Effector memory CD8-positive, alpha-beta T cell (primary cell): ENCODE data around the gene PXK.
A peak's percentile ranks its signal among the peaks of the same experiment; 100 is the strongest.
"Not testable (repeated sequence)": the region's sequence is repeated elsewhere in the genome, so short reads cannot be mapped to it uniquely, and the experiment has no call there.

Experiments used
- ATAC-seq: fragments of 150-1000 bp; cut with Tn5 transposase; replicated peaks from 2 replicates; pipeline ENCODE4 v1.10.0; 2021; ENCODE audit warnings: mild to moderate bottlenecking, moderate library complexity
- DNase-seq, 3 experiments: peaks; one replicate each; pipeline ENCODE4 v3.0.0; 2021
- H3K27ac Mint-ChIP-seq, 2 donors: one replicate each; pipeline ENCODE4 v1.8.0; 2022; ENCODE audit warnings: mild to moderate bottlenecking in 2 of 2, mixed read lengths in 2 of 2, moderate library complexity in 2 of 2
- H3K27me3 Mint-ChIP-seq, 2 donors: one replicate each; pipeline ENCODE4 v1.8.0; 2022; ENCODE audit warnings: mixed read lengths in 2 of 2
- H3K36me3 Mint-ChIP-seq: one replicate; pipeline ENCODE4 v1.8.0; 2022; ENCODE audit warnings: mild to moderate bottlenecking, moderate library complexity, mixed read lengths; ENCODE audit not compliant: insufficient read depth
- H3K4me1 Mint-ChIP-seq, 2 donors: one replicate each; pipeline ENCODE4 v1.8.0; 2022; ENCODE audit warnings: low read depth in 2 of 2, mixed read lengths in 2 of 2
- H3K4me3 Mint-ChIP-seq, 2 donors: one replicate each; pipeline ENCODE4 v1.8.0; 2022; ENCODE audit warnings: mild to moderate bottlenecking in 2 of 2, mixed read lengths in 2 of 2, moderate library complexity in 2 of 2
- H3K9me3 Mint-ChIP-seq, 2 donors: one replicate each; pipeline ENCODE4 v1.8.0; 2022; ENCODE audit warnings: mixed read lengths in 2 of 2
- total RNA-seq, 9 experiments: gene quantifications; one replicate each; lab custom pipeline; 2026; lab: John Stamatoyannopoulos, UW

The PXK gene
- 28.7 to 99.4 (median 65.3) reads per million in 9 experiments for total RNA-seq

GRCh38 chr3:58332575-58333188 is at the start of gene PXK:
Gene PXK (plus strand): TSS chr3:58332892. CDS start chr3:58332989, 97 bp downstream.
- DNase-seq (peak; percentile 68 to 81 (median 77)), ATAC-seq (peak; percentile 95)
- peaks cover 29 to 32% of the 10 kb centered on the region in 2 donors for H3K4me1 Mint-ChIP-seq
- H3K27me3 Mint-ChIP-seq: no peaks in the 10 kb centered on the region
- H3K36me3 Mint-ChIP-seq: peaks cover 4% of the 10 kb centered on the region
- H3K27ac Mint-ChIP-seq: peak within 1 kb of the TSS; percentile 87 to 90
- H3K9me3 Mint-ChIP-seq: no peaks in the 10 kb centered on the region
- peak within 1 kb of the TSS; percentile 94 to 98 for H3K4me3 Mint-ChIP-seq

GRCh38 chr3:58285334-58285733 is 47.4 kb upstream of the PXK start:
- ATAC-seq (no peak), DNase-seq (no peak)
- peak overlapping the region in 1 of 2 donors; percentile 36 for H3K27ac Mint-ChIP-seq
- no peaks in the 10 kb centered on the region for H3K4me1 Mint-ChIP-seq
- H3K9me3 Mint-ChIP-seq: no peaks in the 10 kb centered on the region
- peaks cover 13% of the 10 kb centered on the region for H3K36me3 Mint-ChIP-seq
- no peak overlapping the region for H3K4me3 Mint-ChIP-seq
- no peaks in the 10 kb centered on the region for H3K27me3 Mint-ChIP-seq

DNA sequence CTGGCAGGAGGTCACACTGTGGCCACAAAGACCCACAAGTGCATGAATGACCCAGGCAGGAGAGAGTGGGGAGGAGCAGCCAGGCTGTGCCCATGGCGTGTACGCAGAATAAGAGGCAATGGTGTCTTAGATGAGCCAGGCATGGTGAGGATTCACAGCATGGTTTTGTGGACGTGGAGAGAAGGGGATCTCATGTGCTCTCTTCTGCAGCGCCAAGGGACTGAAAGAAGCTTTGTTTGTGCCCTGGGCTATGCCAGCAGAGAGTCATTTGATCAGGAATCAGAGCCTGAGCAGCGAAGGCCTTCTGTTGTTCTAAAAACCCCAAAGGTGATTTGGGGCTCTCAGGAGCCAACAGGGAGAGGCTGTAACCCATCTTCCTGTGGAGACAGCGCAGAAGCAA is 45.3 kb upstream of the PXK start:
- Mint-ChIP-seq H3K9me3 (no peaks in the 10 kb centered on the region), H3K27me3 (no peaks in the 10 kb centered on the region), H3K4me3 (no peak overlapping the region), H3K36me3 (peaks cover 13% of the 10 kb centered on the region), H3K4me1 (no peaks in the 10 kb centered on the region), H3K27ac (no peak overlapping the region)
- no peak for DNase-seq
- no peak for ATAC-seq

DNA sequence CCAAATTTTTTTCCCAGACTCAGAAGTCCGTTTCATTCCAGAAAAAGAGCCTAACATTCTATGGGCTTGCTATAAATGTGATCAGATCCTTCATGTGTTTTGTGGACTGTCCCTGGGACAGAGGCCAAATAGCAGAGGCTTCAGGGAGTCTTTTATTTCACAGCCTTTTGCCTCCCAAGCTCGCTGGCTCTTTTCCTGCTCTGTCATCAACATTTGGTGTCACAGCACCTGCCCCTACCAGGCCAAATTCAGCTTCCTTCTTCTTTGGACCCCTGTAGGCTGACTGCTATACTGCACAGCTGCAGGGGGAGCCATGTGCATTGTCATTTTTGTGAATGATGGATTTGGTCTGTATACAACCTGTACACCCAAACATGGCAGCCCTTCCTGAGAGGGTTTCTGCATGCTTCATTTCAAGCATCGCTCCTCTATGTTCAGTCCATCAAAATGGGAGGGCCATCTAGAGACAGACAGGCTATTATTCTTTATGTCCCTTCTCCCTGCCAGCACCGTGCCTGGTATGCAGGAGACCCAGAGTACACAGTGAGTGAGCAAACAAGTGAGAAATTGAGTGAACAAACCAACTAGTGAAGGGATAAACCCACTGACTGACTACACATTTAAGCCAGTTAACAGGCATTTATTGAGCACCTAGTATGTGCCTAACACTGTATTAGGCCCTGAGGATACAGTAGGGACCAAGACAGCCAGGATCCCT is 44.5 kb upstream of the PXK start:
- DNase-seq (no peak), ATAC-seq (no peak)
- Mint-ChIP-seq H3K4me1 (no peaks in the 10 kb centered on the region), H3K27me3 (no peaks in the 10 kb centered on the region), H3K4me3 (no peak overlapping the region), H3K36me3 (peaks cover 15% of the 10 kb centered on the region), H3K27ac (no peak overlapping the region), H3K9me3 (no peaks in the 10 kb centered on the region)

- not testable (repeated sequence) for H3K27me3 Mint-ChIP-seq, H3K27ac Mint-ChIP-seq, DNase-seq, ATAC-seq, H3K4me3 Mint-ChIP-seq, H3K9me3 Mint-ChIP-seq, H3K4me1 Mint-ChIP-seq
- H3K36me3 Mint-ChIP-seq: peaks cover 15% of the 10 kb centered on the region
Observed at GRCh38 chr3:58288964-58289613, 43.6 kb upstream of the PXK start.

DNA sequence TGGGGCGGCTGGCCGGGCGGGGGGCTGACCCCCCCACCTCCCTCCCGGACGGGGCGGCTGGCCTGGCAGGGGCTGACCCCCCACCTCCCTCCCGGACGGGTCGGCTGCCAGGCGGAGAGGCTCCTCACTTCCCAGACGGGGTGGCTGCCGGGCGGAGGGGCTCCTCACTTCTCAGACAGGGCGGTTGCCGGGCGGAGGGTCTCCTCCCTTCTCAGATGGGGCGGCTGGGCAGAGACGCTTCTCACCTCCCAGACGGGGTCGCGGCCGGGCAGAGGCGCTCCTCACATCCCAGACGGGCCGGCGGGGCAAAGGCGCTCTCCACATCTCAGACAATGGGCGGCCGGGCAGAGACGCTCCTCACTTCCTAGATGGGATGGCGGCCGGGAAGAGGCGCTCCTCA is 42.2 kb upstream of the PXK start:
- H3K4me3 Mint-ChIP-seq, ATAC-seq: not testable (repeated sequence)

GRCh38 chr3:58291671-58292338 is 40.9 kb upstream of the PXK start:
- H3K27me3 Mint-ChIP-seq: no peaks in the 10 kb centered on the region
- no peaks in the 10 kb centered on the region for H3K4me1 Mint-ChIP-seq
- no peaks in the 10 kb centered on the region for H3K9me3 Mint-ChIP-seq
- H3K27ac Mint-ChIP-seq: peak overlapping the region in 1 of 2 donors; percentile 0
- no peak overlapping the region for H3K4me3 Mint-ChIP-seq
- no peak for ATAC-seq
- H3K36me3 Mint-ChIP-seq: peaks cover 2% of the 10 kb centered on the region
- DNase-seq: no peak

More for the DNA sequence above, 42.2 kb upstream of the PXK start:
- H3K4me1 Mint-ChIP-seq, H3K9me3 Mint-ChIP-seq, H3K27ac Mint-ChIP-seq, DNase-seq, H3K27me3 Mint-ChIP-seq: not testable (repeated sequence)
- H3K36me3 Mint-ChIP-seq: peaks cover 12% of the 10 kb centered on the region

DNA sequence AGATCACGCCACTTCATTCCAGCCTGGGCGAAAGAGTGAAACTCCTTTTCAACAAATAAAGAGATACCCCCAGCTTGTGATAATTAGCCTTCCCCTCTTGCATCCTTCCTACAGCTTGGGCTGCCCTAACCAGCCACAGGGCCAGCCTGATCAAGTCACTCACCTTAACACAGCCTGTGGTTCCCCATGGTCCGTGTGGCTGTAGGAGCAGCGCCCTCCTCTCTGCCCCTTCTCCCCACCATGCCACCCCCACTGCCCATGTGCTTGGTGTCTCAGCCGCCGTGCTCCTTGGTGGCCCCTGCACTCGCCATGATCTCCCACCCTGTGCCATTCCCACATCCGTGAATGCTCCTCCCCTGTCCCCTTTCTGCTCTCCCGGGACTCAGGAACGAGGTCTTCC is 39.8 kb upstream of the PXK start:
- Mint-ChIP-seq H3K27ac (no peak overlapping the region), H3K4me3 (no peak overlapping the region), H3K36me3 (peaks cover 2% of the 10 kb centered on the region), H3K27me3 (peaks cover 0 to 2% of the 10 kb centered on the region in 2 donors), H3K9me3 (no peaks in the 10 kb centered on the region), H3K4me1 (no peaks in the 10 kb centered on the region)
- ATAC-seq: no peak
- DNase-seq: no peak

DNA sequence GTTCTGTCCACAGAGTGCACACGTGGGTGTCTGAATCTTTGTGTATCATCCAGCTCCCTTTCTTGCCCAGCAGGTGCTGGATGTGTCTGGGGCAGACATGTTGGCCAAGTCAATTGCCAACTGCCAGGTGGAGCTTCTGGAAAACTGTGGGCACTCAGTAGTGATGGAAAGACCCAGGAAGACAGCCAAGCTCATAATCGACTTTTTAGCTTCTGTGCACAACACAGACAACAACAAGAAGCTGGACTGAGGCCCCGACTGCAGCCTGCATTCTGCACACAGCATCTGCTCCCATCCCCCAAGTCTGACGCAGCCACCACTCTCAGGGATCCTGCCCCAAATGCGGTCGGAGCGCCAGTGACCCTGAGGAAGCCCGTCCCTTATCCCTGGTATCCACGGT is 39.2 kb upstream of the PXK start:
- Mint-ChIP-seq H3K4me1 (no peaks in the 10 kb centered on the region), H3K36me3 (peaks cover 2% of the 10 kb centered on the region), H3K9me3 (no peaks in the 10 kb centered on the region), H3K27ac (no peak overlapping the region), H3K4me3 (no peak overlapping the region), H3K27me3 (peaks cover 0 to 8% of the 10 kb centered on the region in 2 donors)
- ATAC-seq (no peak), DNase-seq (no peak)

GRCh38 chr3:58296269-58296668 is 36.4 kb upstream of the PXK start:
- no peaks in the 10 kb centered on the region for H3K4me1 Mint-ChIP-seq
- H3K27me3 Mint-ChIP-seq: peaks cover 6 to 36% of the 10 kb centered on the region in 2 donors
- DNase-seq: no peak
- no peak overlapping the region for H3K27ac Mint-ChIP-seq
- no peaks in the 10 kb centered on the region for H3K9me3 Mint-ChIP-seq
- H3K36me3 Mint-ChIP-seq: peaks cover 2% of the 10 kb centered on the region
- ATAC-seq: no peak
- no peak overlapping the region for H3K4me3 Mint-ChIP-seq

DNA sequence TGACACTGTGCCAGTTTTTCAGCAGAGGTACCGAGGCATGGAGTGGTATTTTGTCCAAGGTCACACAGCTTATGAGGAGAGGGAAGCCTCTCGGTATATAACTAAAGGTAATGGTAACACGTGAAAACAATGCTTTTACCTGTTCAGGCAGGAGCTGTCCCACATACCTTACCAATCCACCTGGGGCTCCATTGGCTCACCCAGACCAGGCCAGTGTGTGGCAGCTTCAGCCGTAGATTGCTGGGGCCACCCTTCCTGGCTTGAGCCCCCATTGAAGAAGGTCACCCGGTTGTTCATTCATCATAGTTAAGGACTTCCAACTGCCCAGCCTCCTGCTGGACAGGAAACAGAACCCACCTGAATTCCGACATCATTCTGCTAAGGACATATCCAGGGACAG is 35.8 kb upstream of the PXK start:
- Mint-ChIP-seq H3K4me1 (no peaks in the 10 kb centered on the region), H3K36me3 (peaks cover 2% of the 10 kb centered on the region), H3K27ac (no peak overlapping the region), H3K4me3 (no peak overlapping the region), H3K9me3 (no peaks in the 10 kb centered on the region), H3K27me3 (peaks cover 10 to 41% of the 10 kb centered on the region in 2 donors)
- no peak for ATAC-seq
- DNase-seq: no peak

DNA sequence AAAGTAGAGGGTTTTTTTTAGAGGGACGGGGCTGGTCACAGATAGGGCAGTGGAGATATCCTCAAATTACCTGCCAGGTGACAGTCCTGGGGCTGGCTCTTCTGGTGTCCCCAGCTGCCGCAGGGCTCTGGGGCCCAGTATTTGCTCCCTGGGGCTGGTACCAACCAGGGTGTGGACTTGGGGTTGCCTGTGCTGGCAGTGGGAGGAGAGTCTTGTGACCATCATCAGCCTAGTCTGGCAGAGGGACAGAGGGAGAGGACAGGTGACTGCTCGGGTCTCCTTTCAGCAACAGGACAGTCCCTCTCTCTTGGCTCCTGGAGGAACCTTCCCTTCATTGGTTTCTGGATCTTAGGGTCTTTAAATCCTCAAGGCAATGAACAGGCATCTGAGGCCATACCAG is 34.5 kb upstream of the PXK start:
- ATAC-seq (no peak), DNase-seq (no peak)
- Mint-ChIP-seq H3K36me3 (no peaks in the 10 kb centered on the region), H3K27me3 (peaks cover 19 to 53% of the 10 kb centered on the region in 2 donors), H3K4me1 (no peaks in the 10 kb centered on the region), H3K9me3 (no peaks in the 10 kb centered on the region), H3K27ac (no peak overlapping the region), H3K4me3 (no peak overlapping the region)

DNA sequence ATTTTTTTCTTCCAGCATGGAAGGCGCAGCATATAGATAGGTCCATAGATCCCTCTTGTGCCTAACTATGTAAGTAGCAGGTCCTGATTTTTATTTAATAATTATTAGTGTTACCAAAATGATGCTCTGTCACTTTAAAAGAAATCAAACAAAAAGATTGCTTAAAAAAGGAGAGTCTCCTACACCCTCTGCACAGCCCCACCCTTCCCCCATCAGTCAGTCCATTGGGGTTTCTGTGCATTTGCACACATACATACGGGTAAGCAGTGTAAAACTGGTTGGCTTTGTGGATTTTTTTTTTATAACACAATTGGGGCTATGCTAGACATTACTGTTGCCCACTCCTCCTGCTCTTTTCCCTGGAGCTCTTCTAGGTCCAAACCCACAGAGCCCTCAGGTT is 33.6 kb upstream of the PXK start:
- Mint-ChIP-seq H3K27ac (no peak overlapping the region), H3K9me3 (no peaks in the 10 kb centered on the region), H3K4me3 (no peak overlapping the region), H3K4me1 (no peaks in the 10 kb centered on the region), H3K27me3 (peaks cover 19 to 53% of the 10 kb centered on the region in 2 donors), H3K36me3 (no peaks in the 10 kb centered on the region)
- ATAC-seq (no peak), DNase-seq (no peak)
